Adrenal gland (tissue), 5 donors: ENCODE results near the gene INAFM2.

Source experiments
- POLR2A ChIP-seq, 2 donors: fragments of 450-650 bp; IDR thresholded peaks; one replicate each; pipeline ENCODE4 v1.6.1; 2017; ENCODE audit warnings: antibody characterized with exemption in 2 of 2, mild to moderate bottlenecking in 2 of 2, moderate library complexity in 1 of 2
- TF ChIP-seq, protein P1 (sequence below), 6 experiments: fragments of 450-650 bp in 4 of 6; fragments of 200-600 bp in 2 of 6; sonication (generic) in 1 of 6; IDR thresholded peaks; 1 replicate in 5 of 6; 2 replicates in 1 of 6; pipeline versions ENCODE4 v1.5.1 to v1.8.0; 2016 to 2021; ENCODE audit warnings: antibody characterized with exemption in 6 of 6, mild to moderate bottlenecking in 2 of 6, moderate library complexity in 1 of 6
- donor health status: DM: no; HTN: no; CAD: no.

DNA sequence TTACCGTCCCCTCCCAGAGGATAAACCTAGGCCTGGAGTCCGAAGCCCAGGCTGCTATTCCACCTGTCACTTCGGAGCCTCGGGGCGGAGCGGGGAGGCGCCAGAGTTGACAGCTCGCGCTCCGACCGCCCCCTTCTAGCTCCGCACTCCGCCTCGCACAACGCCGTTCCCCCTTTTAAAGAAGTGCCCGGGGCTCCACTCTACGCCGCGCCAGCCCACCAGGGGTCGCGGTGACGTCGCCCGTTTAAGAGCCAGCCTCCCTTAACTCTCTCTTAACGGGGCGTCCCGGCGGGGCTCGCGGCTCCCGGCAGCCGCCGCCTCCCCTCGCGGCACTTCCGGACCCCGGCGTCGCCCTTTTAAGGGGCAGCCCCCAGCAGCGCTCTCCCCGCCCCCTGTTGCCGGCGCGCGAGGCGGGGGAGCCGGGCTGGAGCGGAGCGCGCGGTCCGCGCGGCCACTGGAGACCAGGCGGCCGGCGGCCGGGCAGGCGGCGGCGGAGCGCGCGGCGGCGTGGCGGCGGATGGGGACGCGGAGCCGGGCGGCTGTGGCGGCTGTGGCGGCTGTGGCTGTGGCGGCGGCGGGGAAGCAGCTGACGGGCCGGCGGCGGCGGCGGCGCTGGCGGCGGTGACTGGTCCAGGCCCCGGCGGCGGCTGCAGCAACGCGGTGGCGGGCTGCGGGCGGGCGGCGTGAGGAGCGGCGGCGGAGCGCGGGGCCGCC is at the start of gene INAFM2:
- TF ChIP-seq POLR2A (IDR thresholded peaks at IDR 0.05), result peak; percentile 43 to 76
- TF ChIP-seq, protein P1, sequence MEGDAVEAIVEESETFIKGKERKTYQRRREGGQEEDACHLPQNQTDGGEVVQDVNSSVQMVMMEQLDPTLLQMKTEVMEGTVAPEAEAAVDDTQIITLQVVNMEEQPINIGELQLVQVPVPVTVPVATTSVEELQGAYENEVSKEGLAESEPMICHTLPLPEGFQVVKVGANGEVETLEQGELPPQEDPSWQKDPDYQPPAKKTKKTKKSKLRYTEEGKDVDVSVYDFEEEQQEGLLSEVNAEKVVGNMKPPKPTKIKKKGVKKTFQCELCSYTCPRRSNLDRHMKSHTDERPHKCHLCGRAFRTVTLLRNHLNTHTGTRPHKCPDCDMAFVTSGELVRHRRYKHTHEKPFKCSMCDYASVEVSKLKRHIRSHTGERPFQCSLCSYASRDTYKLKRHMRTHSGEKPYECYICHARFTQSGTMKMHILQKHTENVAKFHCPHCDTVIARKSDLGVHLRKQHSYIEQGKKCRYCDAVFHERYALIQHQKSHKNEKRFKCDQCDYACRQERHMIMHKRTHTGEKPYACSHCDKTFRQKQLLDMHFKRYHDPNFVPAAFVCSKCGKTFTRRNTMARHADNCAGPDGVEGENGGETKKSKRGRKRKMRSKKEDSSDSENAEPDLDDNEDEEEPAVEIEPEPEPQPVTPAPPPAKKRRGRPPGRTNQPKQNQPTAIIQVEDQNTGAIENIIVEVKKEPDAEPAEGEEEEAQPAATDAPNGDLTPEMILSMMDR (IDR thresholded peaks at IDR 0.05), result peak; percentile 21 to 71 (median 56)
